ENCODE data around the gene CHST8. TPM values are rescaled to one million over a fixed set of nuclear protein-coding genes. Genes with fewer than 3 reads are reported as not detected.

The CHST8 gene
- polyA plus RNA-seq, 1 of the 3 experiments (the other 2 are of a cell fraction): 0.05 TPM

DNA sequence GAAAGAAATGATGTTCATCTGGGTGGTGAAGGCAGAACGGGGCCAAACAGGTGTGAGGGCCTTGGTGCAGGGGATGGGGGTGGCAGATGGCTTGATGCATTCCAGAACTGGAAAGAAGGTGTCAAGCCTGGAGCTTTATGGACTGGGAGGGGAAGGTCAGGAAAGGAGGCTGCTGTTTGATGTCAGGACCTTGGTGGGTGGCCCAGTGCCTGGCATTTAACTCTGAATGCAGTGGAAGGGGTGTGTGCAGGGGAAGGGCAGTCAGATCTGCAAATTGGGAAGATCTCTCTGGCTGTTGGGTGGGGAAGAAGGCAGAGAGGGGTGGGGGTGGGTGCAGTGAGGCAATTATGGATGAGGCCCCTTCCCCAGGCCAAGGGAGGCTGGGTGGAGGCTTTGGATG lies 186.6 kb downstream of the CHST8 start:
- H3K9me3 ChIP-seq: no peaks in the 10 kb centered on the region
- DNase-seq: no peak
- H3K27ac ChIP-seq (ENCODE audit: low read depth in 2 of 2, low read length in 1 of 2): no peak overlapping the region
- no peak overlapping the region for H2AFZ ChIP-seq (ENCODE audit: low read depth)
- no peaks in the 10 kb centered on the region for H4K20me1 ChIP-seq (ENCODE audit: insufficient read depth)
- H3F3A ChIP-seq (replicated peaks; ENCODE audit: insufficient read depth): no peaks in the 10 kb centered on the region
- no peaks in the 10 kb centered on the region for H3K9me2 ChIP-seq
- H3K4me1 ChIP-seq (ENCODE audit: control insufficient read depth in 1 of 2, insufficient read depth in 2 of 2, low read depth in 1 of 2, low read length in 1 of 2): peaks cover 0 to 23% of the 10 kb centered on the region in 2 experiments; a peak in 1 of 4 replicates
- ChIA-PET CTCF (interaction anchor here (1.2 to 1.9 kb wide), 2 partner anchors 13 to 30 kb away, joined by 5 to 12 read pairs; no protein-coding TSS in a partner anchor), POLR2A (no interaction called here)
- H3K4me3 ChIP-seq (ENCODE audit: low read depth in 2 of 2, low read length in 1 of 2): no peak overlapping the region
- 67% methylated on average over 1 of the region's 1 CpG for WGBS (ENCODE audit: low lambda C conversion rate)
- no peaks in the 10 kb centered on the region for H3K79me2 ChIP-seq (ENCODE audit: insufficient read depth)
- no peaks in the 10 kb centered on the region for H3K27me3 ChIP-seq (ENCODE audit: insufficient read depth)
- no peak overlapping the region for H3K4me2 ChIP-seq
- peaks cover 0 to 3% of the 10 kb centered on the region in 2 experiments for H3K36me3 ChIP-seq (replicated peaks in 1 of 2; ENCODE audit: control insufficient read depth in 1 of 2, insufficient read depth in 2 of 2, low read length in 1 of 2)
- H3K9ac ChIP-seq: no peak overlapping the region
- TF ChIP-seq, protein P1, sequence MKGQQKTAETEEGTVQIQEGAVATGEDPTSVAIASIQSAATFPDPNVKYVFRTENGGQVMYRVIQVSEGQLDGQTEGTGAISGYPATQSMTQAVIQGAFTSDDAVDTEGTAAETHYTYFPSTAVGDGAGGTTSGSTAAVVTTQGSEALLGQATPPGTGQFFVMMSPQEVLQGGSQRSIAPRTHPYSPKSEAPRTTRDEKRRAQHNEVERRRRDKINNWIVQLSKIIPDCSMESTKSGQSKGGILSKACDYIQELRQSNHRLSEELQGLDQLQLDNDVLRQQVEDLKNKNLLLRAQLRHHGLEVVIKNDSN (IDR thresholded peaks at IDR 0.05; ENCODE audit: borderline replicate concordance, low read depth): no peak
- TF ChIP-seq TCF12 (IDR thresholded peaks at IDR 0.05) (no peak), RXRA (IDR thresholded peaks at IDR 0.05; ENCODE audit: borderline replicate concordance, low read depth) (no peak), MEF2A (IDR thresholded peaks at IDR 0.05; ENCODE audit: borderline replicate concordance, low read depth) (no peak), EZH2phosphoT487 (IDR thresholded peaks at IDR 0.05; ENCODE audit: borderline replicate concordance, low read depth) (no peak), SMC3 (IDR thresholded peaks at IDR 0.05; ENCODE audit: low read depth, low read length) (no peak), MXI1 (IDR thresholded peaks at IDR 0.05; ENCODE audit: low read depth, low read length) (no peak), RAD21 (IDR thresholded peaks at IDR 0.05; ENCODE audit: low read length) (no peak), POLR2AphosphoS5 (IDR thresholded peaks at IDR 0.05; ENCODE audit: low read depth, low read length) (no peak)
- TF ChIP-seq, protein P2, sequence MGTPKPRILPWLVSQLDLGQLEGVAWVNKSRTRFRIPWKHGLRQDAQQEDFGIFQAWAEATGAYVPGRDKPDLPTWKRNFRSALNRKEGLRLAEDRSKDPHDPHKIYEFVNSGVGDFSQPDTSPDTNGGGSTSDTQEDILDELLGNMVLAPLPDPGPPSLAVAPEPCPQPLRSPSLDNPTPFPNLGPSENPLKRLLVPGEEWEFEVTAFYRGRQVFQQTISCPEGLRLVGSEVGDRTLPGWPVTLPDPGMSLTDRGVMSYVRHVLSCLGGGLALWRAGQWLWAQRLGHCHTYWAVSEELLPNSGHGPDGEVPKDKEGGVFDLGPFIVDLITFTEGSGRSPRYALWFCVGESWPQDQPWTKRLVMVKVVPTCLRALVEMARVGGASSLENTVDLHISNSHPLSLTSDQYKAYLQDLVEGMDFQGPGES (IDR thresholded peaks at IDR 0.05; ENCODE audit: low read depth, low read length): no peak
- TF ChIP-seq, protein P3, sequence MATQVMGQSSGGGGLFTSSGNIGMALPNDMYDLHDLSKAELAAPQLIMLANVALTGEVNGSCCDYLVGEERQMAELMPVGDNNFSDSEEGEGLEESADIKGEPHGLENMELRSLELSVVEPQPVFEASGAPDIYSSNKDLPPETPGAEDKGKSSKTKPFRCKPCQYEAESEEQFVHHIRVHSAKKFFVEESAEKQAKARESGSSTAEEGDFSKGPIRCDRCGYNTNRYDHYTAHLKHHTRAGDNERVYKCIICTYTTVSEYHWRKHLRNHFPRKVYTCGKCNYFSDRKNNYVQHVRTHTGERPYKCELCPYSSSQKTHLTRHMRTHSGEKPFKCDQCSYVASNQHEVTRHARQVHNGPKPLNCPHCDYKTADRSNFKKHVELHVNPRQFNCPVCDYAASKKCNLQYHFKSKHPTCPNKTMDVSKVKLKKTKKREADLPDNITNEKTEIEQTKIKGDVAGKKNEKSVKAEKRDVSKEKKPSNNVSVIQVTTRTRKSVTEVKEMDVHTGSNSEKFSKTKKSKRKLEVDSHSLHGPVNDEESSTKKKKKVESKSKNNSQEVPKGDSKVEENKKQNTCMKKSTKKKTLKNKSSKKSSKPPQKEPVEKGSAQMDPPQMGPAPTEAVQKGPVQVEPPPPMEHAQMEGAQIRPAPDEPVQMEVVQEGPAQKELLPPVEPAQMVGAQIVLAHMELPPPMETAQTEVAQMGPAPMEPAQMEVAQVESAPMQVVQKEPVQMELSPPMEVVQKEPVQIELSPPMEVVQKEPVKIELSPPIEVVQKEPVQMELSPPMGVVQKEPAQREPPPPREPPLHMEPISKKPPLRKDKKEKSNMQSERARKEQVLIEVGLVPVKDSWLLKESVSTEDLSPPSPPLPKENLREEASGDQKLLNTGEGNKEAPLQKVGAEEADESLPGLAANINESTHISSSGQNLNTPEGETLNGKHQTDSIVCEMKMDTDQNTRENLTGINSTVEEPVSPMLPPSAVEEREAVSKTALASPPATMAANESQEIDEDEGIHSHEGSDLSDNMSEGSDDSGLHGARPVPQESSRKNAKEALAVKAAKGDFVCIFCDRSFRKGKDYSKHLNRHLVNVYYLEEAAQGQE (IDR thresholded peaks at IDR 0.05; ENCODE audit: low read depth, low read length): no peak
- TF ChIP-seq, protein P4, sequence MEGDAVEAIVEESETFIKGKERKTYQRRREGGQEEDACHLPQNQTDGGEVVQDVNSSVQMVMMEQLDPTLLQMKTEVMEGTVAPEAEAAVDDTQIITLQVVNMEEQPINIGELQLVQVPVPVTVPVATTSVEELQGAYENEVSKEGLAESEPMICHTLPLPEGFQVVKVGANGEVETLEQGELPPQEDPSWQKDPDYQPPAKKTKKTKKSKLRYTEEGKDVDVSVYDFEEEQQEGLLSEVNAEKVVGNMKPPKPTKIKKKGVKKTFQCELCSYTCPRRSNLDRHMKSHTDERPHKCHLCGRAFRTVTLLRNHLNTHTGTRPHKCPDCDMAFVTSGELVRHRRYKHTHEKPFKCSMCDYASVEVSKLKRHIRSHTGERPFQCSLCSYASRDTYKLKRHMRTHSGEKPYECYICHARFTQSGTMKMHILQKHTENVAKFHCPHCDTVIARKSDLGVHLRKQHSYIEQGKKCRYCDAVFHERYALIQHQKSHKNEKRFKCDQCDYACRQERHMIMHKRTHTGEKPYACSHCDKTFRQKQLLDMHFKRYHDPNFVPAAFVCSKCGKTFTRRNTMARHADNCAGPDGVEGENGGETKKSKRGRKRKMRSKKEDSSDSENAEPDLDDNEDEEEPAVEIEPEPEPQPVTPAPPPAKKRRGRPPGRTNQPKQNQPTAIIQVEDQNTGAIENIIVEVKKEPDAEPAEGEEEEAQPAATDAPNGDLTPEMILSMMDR (IDR thresholded peaks at IDR 0.05): no peak

Data from SK-N-SH (cell line).